GM21515 (cell line): ENCODE results near the gene EPG5.
"Not testable (repeated sequence)": the region's sequence is repeated elsewhere in the genome, so short reads cannot be mapped to it uniquely, and the experiment has no call there.

Experiments
- ATAC-seq: cut with Tn5 transposase; IDR thresholded peaks from one replicate; pipeline ENCODE4 v1.9.1; 2021; ENCODE audit not compliant: unreplicated experiment

Gene EPG5

DNA sequence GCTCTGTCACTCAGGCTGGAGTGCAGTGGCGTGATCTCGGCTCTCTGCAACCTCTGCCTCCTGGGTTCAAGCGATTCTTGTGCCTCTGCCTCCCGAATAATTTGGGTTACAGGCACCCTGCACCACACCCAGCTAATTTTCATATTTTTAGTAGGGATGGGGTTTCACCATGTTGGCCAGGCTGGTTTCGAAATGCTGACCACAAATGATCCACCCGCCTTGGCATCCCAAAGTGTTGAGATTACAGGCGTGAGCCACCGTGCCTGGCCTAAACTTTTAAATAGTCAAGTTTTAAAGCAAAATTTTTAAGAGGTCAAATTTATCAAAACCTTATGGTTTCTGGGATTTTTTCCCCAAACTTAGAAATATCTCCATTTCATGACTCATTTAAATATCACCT is 148.4 kb downstream of the EPG5 start:
- not testable (repeated sequence) for ATAC-seq

- ATAC-seq, result no peak
Measured at GRCh38 chr18:45817543-45817942, 149.6 kb downstream of the EPG5 start.

- ATAC-seq, result not testable (repeated sequence)
Measured at GRCh38 chr18:45814733-45815132, 152.4 kb downstream of the EPG5 start.

DNA sequence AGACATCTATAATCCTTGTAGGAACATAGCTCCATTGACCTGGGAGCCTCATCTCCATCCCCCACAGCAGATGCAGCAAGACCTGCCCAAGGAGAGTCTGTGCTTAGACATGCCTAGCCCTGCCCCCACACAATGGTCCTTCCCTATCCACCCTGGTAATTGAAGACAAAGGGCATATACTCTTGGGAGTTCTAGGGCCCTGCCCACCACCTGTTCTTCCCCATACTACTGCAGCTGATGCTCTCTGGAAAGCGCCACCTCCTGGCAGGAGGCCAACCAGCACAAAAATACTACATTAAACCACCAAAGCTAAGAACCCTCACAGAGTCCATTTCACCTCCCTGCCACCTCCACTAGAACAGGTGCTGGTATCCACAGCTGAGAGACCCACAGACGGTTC is 160.0 kb downstream of the EPG5 start:
- ATAC-seq, result not testable (repeated sequence)

- no peak for ATAC-seq
Measured at GRCh38 chr18:45806226-45806625, 160.9 kb downstream of the EPG5 start.

DNA sequence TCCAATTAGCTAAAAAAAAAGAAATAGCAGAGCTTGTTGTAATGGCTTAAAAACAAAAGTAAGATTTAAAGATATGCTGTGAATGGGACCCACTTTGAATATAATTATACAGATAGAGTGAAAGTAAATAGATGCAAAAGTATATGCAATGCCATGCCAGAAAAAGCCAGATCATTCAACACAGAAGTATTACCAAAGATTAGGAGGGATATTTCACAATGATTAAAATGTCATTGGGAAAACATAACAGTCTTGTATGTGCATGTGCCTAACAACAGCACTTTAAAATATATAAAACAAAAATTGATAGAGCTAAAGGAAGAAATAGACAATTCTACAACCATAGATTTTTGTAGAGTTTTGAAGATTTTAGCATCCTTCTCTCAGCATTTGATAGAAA is 161.6 kb downstream of the EPG5 start:
- no peak for ATAC-seq

DNA sequence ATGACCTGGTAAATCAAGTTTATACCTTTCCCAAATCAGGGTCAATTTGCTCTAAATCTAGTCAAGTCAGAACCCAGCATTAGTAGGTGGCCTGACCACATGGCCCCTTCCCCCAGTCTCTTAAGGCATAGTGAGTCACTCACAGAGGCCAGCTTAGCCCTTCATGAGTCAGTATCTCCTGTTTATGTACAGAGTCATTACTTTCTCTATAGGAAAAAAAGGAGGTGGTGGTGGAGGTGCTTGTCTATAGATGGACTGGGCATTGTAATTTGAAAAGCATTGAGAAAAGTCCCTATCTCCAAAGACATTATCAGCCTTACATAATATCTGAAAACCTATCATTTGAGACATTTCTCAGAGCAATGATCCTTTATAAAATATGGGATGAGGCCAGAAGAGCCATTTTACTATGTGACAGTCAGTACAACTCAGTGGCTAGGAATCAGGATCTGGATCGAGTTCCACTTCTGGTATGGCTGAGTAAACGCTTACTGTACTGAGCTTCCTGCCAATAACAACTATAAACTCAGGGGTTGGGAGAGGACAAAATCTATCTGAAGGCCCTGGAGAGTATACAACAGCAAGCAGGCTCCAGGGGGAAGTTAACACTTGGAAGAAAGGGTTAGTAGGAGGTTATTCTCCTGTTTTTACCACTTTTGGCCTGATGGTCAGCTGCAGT is 164.2 kb downstream of the EPG5 start:
- no peak for ATAC-seq

DNA sequence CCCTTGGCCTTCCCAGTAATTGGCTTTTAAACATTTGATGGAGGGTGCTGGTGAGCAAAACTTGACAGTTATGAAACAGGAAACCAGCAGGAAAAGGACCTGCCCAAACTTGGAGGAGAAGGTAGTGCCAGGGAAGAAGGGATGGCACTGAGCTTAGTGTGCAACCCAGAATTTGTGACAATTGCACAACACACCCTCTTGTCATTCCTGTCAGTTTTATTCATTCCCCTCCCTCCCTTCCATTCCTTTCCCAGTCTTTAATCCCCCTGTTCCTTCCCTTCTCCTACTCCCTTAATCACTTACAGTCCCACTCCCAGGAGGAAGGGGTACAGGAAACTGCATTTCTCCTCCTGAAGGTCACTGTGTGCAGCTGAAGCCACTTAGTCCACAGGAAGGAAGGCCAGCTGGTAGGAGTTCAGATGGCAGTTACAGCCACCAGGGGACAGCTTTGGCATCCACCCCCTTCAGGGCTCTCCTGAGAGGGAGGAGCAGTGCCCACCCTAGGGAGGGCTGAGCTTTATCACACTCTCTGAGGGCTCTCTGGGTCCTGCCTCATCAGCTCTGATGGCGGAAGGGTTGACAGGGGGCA is 165.6 kb downstream of the EPG5 start:
- ATAC-seq, result no peak
